GM23248 (cell line): ENCODE data around the gene NKG7. TPM values are rescaled to one million over a fixed set of nuclear protein-coding genes. Genes with fewer than 3 reads are reported as not detected.

ENCODE experiments used
- DNase-seq: peaks from one replicate; pipeline ENCODE4 v3.0.0-alpha.2; 2015
- H2AFZ ChIP-seq: fragments of 200-600 bp; sonication (generic); 2 replicates; pipeline ENCODE4 v1.6.1; 2016; ENCODE audit warnings: antibody characterized with exemption
- H3F3A ChIP-seq: fragments of 200-600 bp; sonication (generic); 2 replicates; pipeline ENCODE4 v1.6.1; 2016; ENCODE audit warnings: mild to moderate bottlenecking, antibody characterized with exemption, mixed run types; ENCODE audit not compliant: insufficient read depth
- H3K27ac ChIP-seq: fragments of 200-600 bp; sonication (generic); 2 replicates; pipeline ENCODE4 v1.5.1; 2016; ENCODE audit warnings: mild to moderate bottlenecking
- H3K27me3 ChIP-seq: fragments of 200-600 bp; sonication (generic); replicated peaks from 2 replicates; pipeline ENCODE4 v1.6.1; 2016; ENCODE audit warnings: mild to moderate bottlenecking; ENCODE audit not compliant: insufficient read depth
- H3K36me3 ChIP-seq: fragments of 200-600 bp; sonication (generic); 2 replicates; pipeline ENCODE4 v1.6.1; 2016; ENCODE audit warnings: low read depth, mild to moderate bottlenecking
- H3K4me1 ChIP-seq: fragments of 200-600 bp; sonication (generic); 2 replicates; pipeline ENCODE4 v1.6.1; 2016; ENCODE audit warnings: mild to moderate bottlenecking; ENCODE audit not compliant: insufficient read depth
- H3K4me2 ChIP-seq: fragments of 200-600 bp; sonication (generic); one replicate; pipeline ENCODE4 v1.6.1; 2016; ENCODE audit warnings: mild to moderate bottlenecking; ENCODE audit not compliant: unreplicated experiment
- H3K4me3 ChIP-seq: fragments of 200-600 bp; sonication (generic); 2 replicates; pipeline ENCODE4 v1.5.1; 2016; ENCODE audit warnings: mild to moderate bottlenecking
- H3K79me2 ChIP-seq: fragments of 200-600 bp; sonication (generic); 2 replicates; pipeline ENCODE4 v1.6.1; 2016; ENCODE audit warnings: mild to moderate bottlenecking; ENCODE audit not compliant: insufficient read depth
- H3K9ac ChIP-seq: fragments of 200-600 bp; sonication (generic); 2 replicates; pipeline ENCODE4 v1.6.1; 2016; ENCODE audit warnings: mild to moderate bottlenecking
- H3K9me2 ChIP-seq: fragments of 200-600 bp; sonication (generic); 2 replicates; pipeline ENCODE4 v1.6.1; 2016; ENCODE audit warnings: mixed run types, mild to moderate bottlenecking, moderate library complexity; ENCODE audit not compliant: insufficient read depth
- H3K9me3 ChIP-seq: fragments of 200-600 bp; sonication (generic); one replicate; pipeline ENCODE4 v1.6.1; 2017; ENCODE audit warnings: low read depth
- H4K20me1 ChIP-seq: fragments of 200-600 bp; sonication (generic); 2 replicates; pipeline ENCODE4 v1.6.0; 2016; ENCODE audit not compliant: insufficient read depth
- EZH2 ChIP-seq: fragments of 200-600 bp; sonication (generic); IDR thresholded peaks from 2 replicates; pipeline ENCODE4 v1.6.1; 2018; ENCODE audit warnings: antibody characterized with exemption, mild to moderate bottlenecking; ENCODE audit not compliant: insufficient read depth, poor library complexity, severe bottlenecking
- EZH2phosphoT487 ChIP-seq: fragments of 200-600 bp; sonication (generic); IDR thresholded peaks from 2 replicates; pipeline ENCODE4 v1.6.1; 2018; ENCODE audit warnings: antibody characterized with exemption, moderate library complexity, mild to moderate bottlenecking, low read depth; ENCODE audit not compliant: insufficient read depth
- WGBS, 2 experiments: methylation state at CpG; one replicate each; pipeline ENCODE4 v1.1.6; 2015 to 2017; ENCODE audit warnings: low lambda C conversion rate in 2 of 2, low coverage in 1 of 2; ENCODE audit errors: missing lambda C conversion rate in 2 of 2; 5-methylcytosine and 5-hydroxymethylcytosine counted together
- in situ Hi-C: fragments of 300-500 bp; cut with MboI; formaldehyde crosslinking; loops from 2 replicates; pipeline ENCODE4 v1.15.0; 2020
- polyA plus RNA-seq: library from polyadenylated mRNA; unstranded; fragments of >200 nt; fragmentation: Nextera tagmentation; extraction: Ambion mirVana; gene quantifications from 2 replicates; pipeline ENCODE4 v1.2.1, GENCODE V29; 2016
- total RNA-seq: library from RNA; depleted of rRNA; stranded (reverse); fragments of >200 nt; shearing (Covaris generic); gene quantifications from 2 replicates; pipeline ENCODE4 v1.2.3, GENCODE V29; 2014

NKG7 gene
- total and polyA plus RNA-seq, 2 experiments from 2014 or later: not detected

DNA sequence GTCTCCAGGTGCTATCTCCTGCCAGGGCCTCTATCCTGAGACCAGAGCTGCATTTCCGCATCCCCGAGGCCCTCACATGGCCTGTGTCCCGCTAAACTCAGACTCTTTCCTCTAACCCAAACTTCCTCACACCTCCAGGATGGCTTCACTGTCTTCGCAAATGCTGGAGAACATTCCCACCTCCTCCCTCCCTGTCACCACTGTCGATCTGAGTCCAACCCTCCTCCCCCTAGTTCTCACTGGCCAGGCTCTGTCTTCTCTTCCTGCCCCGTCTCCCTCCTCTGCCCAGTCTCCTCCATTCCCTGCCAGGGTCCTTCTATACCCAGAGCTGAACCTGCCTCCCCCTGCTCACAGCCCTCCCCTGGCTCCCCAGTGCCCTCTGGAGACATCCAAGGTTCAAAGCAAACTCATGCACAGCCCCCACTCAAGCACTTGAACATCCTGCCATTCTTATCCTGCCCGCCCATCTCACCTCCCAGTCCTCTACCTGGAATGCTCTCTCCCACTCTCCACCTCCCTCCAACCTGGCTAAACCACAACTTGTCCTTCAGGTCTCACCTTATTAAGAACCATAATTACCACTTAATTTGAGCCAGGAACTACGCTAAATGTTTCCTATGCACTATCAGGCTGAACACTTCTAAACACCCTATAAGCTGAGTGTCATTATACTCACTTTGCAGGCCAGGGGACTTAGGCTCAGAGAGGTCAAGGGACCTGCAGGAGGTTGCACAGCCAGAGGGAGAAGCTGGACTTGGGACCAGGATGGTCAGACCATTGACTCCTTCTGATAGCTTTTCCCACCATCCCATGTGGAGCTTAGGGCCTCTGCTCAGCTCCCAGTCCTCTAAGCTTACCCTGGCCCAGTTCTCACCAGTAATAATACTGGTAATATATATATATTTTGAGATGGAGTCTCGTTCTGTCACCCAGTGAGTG lies 29.6 kb downstream of the NKG7 start:
- H3F3A ChIP-seq: no peaks in the 10 kb centered on the region
- no peak for DNase-seq
- peaks cover 5% of the 10 kb centered on the region; the same call in 1 of the 2 replicates for H3K36me3 ChIP-seq
- no peaks in the 10 kb centered on the region for H3K4me1 ChIP-seq
- no peak overlapping the region for H3K27ac ChIP-seq
- no peak overlapping the region for H3K9ac ChIP-seq
- no peaks in the 10 kb centered on the region for H3K9me2 ChIP-seq
- H4K20me1 ChIP-seq: no peaks in the 10 kb centered on the region
- no peak overlapping the region for H3K4me2 ChIP-seq
- no peaks in the 10 kb centered on the region for H3K79me2 ChIP-seq
- no peaks in the 10 kb centered on the region for H3K27me3 ChIP-seq
- WGBS, 2 experiments: 54 to 62% methylated on average over 9 of the region's 9 CpGs
- H2AFZ ChIP-seq: no peak overlapping the region
- no peaks in the 10 kb centered on the region for H3K9me3 ChIP-seq
- no peak for TF ChIP-seq EZH2
- no peak for TF ChIP-seq EZH2phosphoT487
- in situ Hi-C loops: no loop called here
- no peak overlapping the region for H3K4me3 ChIP-seq

DNA sequence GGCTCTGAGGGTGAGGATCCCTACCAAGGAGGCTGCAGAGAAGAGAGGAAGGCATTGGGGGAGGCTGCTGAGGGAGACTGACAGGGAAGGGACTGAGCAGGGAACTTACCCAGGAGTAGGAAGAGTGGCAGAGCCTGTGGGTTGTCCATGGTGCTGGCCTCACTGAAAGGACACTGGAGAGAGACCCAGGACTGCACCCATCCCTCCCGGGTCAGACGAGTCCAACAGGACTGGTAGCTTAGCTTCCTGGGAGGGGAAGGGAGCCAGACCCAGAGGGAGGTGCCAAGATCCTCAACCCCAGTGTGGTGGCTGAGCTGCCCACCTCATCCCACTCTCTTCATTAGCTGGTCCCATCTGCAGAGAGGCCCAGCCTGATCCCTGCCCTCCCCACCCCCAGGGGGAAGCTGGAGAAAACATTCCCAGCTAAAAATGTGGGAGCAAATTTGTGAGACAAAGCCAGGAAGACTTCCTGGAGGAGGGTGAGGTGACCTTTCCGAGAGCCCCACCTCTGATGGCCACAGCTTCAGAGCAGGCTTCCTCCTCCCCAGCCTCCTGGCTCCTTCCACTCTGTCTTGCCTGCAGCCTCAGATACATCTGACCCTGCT lies 30.4 kb downstream of the NKG7 start, which contains the start of gene VSIG10L:
VSIG10L (minus strand) TSS at position 164 of the 605 bp plus-strand sequence; CDS start at position 149, 15 bp downstream.
- H3F3A ChIP-seq: no peaks in the 10 kb centered on the region
- in situ Hi-C loops: no loop called here
- no peaks in the 10 kb centered on the region for H3K27me3 ChIP-seq
- TF ChIP-seq EZH2phosphoT487 (no peak), EZH2 (no peak)
- no peak within 1 kb of the TSS for H2AFZ ChIP-seq
- no peaks in the 10 kb centered on the region for H3K9me2 ChIP-seq
- H3K36me3 ChIP-seq: peaks cover 5% of the 10 kb centered on the region; the same call in 1 of the 2 replicates
- no peak within 1 kb of the TSS for H3K27ac ChIP-seq
- no peak for DNase-seq
- 56 to 58% methylated on average over 3 of the region's 3 CpGs for WGBS, 2 experiments
- no peaks in the 10 kb centered on the region for H3K9me3 ChIP-seq
- no peaks in the 10 kb centered on the region for H3K79me2 ChIP-seq
- H3K4me2 ChIP-seq: no peak within 1 kb of the TSS
- H4K20me1 ChIP-seq: no peaks in the 10 kb centered on the region
- H3K4me3 ChIP-seq: no peak within 1 kb of the TSS
- H3K9ac ChIP-seq: no peak within 1 kb of the TSS
- H3K4me1 ChIP-seq: no peaks in the 10 kb centered on the region

DNA sequence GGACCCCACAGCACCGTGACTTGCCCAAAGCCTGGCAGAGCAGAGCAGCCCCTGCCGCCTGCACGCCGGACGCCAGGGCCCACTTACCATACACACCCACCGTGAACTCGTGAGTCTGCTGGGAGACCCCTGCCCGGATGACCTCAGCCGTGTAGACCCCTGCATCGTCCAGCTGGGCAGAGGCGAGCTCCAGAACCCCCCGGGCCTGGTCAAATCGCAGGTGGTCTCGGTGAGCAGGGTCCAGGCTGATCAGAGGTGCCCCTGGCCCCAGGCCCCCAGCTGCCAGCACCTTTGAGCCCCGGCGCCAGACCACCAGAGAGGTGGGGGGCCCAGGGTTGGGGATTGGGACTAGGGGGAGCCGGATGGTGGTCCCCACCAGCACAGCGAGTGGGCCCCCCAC lies 31.4 kb downstream of the NKG7 start:
- DNase-seq: no peak
- Histone ChIP-seq H3K9ac (0 out of 2 replicates have a peak overlapping the region, but pooled peaks have one; percentile 80), H3K79me2 (no peaks in the 10 kb centered on the region), H3K9me3 (no peaks in the 10 kb centered on the region), H2AFZ (no peak overlapping the region), H3K9me2 (no peaks in the 10 kb centered on the region), H4K20me1 (no peaks in the 10 kb centered on the region), H3K4me2 (no peak overlapping the region), H3K27ac (no peak overlapping the region), H3K4me1 (no peaks in the 10 kb centered on the region), H3K27me3 (no peaks in the 10 kb centered on the region), H3F3A (no peaks in the 10 kb centered on the region), H3K36me3 (peaks cover 5% of the 10 kb centered on the region; the same call in 1 of the 2 replicates), H3K4me3 (no peak overlapping the region)
- in situ Hi-C loops: no loop called here
- TF ChIP-seq EZH2phosphoT487: no peak
- TF ChIP-seq EZH2: no peak
- 81 to 85% methylated on average over 17 to 18 of the region's 18 CpGs for WGBS, 2 experiments
